HG03064 (cell line): ENCODE measurements around the gene ARHGEF4.

ENCODE experiments used
- ATAC-seq: cut with Tn5 transposase; IDR thresholded peaks from one replicate; pipeline ENCODE4 v1.9.1; 2021; ENCODE audit warnings: low read depth; ENCODE audit not compliant: unreplicated experiment

ARHGEF4 gene

DNA sequence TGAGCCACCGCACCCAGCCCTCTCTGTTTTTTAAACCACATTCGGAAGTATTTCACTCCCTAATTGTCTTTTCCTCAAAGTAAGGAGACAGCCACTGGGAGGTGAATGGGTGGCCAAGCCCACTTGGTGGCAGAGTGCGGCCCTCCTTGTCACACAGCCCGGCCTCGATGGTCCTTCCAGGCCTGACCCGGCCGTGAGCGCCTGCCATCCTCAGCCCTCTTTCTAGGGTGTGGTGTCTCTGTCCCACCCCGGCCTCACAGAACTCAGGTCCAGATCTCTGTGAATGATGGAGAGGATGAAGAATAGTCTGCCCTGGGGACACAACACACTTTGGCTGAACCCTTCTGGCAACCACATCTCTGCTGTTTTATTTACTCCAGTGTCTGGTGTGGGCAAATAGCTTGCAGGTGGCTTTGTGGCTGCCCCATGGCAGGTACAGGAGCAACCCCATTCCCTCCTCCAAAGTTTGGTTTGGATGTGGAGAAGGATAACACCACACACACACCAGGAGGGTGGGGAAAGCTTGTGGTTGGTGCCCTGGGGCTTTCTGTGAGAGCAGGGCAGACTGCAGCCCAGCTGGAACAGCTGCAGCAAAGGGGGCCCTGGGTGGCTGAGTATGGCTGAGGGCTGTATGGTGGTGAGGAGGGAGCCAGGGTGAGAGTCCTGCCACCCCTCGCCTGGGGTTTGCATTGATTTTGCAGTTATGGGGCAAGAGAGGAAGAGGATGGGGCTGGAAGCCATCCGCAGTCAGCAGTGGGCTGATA lies 167.9 kb downstream of the ARHGEF4 start:
- ATAC-seq: no peak

DNA sequence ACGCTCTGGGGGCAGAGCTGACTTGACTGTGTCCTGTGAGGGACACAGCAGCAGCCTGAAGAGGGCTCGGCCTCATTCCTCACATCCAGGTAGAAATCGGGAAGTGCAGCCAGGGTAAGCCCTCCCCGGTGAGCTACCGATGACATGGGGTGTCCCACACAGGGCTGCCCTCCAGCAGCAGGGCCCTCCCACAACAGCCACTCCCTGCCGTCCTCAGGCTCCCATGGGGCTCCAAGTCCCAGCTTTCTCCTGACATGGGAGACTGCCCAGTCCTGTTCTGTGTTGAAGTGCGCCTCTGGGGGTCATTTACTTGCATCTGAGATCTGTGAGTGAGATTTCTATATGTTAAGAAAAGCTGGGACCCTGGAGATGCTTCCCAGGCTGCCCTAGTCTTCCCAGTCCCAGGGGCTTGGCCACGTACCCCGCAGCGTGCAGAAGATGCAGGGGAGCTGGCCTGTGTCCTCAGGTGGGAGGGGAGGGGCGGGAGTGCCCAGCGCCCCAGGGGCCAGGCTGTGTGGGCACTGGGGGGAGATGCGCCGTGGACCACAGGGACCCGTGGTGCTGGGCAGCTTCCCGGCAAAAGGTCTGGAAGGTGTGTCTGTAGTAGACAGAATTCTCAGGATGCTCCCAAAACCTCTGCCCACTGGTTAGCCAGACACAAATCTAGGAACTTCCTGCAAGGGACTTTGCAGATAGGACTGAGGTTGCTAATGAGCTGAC lies 168.7 kb downstream of the ARHGEF4 start:
- ATAC-seq: no peak

DNA sequence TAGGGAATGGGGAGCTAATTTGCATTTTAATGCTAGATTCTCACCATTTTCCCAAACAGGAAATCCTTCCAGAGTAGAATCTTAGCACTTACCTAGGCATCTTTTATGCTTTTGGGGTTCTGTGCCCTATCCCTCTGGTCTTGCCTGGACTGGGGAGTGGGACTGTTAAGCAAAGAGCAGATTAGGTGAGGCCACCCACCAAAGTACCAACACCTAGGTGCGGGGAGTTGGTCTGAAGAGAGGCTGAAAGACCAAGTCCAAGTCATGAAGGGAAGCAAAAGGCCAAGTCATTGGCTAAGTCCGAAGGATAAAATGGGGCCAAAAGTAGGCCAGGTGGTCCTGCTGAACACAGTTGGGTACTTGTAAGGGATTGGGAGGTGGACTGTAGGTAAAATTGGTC lies 169.8 kb downstream of the ARHGEF4 start:
- no peak for ATAC-seq

DNA sequence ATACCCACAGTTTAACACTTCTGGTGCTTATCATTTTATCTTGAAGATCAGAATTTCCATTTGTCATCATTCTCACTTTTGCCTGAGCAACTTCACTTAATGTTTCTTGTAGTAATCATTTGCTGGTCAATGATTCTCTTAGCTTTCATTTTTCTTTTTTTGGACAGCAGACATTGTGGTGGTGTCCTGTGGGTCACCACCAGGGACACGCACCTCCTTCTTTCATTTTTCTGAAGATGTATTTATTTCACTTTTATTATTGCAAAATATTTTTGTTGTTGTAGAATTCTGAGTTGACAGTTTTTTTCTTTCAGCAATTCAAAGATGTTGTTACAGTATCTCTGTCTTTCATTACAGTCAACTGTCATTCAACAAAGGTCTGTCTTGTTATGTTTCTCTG lies 172.3 kb downstream of the ARHGEF4 start:
- no peak for ATAC-seq

DNA sequence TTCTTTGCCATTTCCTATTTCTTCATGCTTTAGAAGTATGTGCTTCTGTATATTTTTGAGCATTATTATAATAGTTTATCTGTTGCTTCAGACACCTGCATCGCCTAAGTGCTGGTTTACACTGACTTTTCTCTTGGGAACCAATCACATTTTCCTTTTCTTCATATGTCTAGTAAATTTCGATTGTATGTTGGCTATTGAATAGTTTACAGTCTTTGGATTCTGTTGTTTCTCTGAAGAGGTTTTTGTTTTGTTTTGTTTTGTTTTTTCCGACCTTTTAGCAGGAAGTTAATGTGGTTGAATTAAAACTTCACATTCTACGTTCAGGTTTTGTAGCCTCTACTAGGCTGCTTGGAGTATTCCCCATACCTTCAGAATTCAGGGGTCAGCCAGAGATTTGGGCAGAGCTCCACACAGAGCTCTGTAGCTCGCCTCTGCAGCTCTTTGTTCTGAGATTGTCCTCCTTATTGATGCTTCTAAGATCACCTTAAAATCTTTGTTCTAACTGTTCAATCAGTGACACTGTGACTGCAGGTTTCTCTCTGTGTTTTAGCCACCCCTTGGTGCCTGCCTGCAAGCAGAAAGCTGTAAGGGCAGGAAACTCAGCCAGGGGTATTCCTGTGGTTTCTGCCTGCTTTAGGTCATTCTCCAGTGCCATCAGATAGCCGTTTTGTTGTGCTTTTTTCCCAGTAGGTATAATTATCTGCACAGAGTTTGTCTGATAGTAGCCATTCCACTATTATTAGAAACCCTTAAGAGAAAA lies 173.2 kb downstream of the ARHGEF4 start:
- no peak for ATAC-seq

DNA sequence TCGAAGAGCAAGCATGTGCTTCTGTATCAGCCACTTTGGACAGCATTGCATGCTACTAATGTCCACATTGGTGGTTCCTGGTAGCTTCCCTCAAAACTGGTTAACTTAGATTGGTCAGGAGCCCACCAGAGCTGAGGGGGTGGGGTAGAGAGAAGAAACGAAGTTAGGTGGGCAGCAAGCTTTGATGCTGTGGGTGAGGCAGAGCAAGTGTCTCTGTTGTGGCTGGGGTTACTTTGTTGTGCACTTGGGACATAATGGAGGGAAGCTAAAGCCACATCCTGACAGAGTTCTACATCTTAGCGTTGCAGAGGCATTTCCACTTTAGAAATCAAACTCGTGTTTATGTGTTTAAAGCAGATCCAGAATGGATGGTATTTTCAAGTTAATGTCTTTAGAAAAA lies 173.9 kb downstream of the ARHGEF4 start:
- ATAC-seq: no peak

DNA sequence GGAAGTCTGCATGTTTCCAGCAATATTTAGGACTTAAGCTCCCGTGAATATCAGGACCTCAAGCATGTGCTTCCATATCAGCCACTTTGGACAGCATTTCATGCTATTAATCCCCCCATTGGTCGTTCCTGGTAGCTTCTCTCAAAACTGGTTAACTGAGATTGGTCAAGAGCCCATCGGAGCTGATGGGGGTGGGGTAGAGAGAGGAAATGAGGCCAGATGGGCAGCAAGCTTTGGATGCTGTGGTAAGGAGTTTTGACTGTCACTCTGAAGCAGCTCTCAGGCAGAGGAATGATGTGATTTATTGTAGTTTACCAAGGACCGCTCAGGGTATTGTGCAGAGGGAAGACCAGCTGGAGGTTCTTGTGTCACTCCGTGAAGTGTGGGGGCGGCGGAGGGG lies 174.8 kb downstream of the ARHGEF4 start:
- ATAC-seq: no peak

DNA sequence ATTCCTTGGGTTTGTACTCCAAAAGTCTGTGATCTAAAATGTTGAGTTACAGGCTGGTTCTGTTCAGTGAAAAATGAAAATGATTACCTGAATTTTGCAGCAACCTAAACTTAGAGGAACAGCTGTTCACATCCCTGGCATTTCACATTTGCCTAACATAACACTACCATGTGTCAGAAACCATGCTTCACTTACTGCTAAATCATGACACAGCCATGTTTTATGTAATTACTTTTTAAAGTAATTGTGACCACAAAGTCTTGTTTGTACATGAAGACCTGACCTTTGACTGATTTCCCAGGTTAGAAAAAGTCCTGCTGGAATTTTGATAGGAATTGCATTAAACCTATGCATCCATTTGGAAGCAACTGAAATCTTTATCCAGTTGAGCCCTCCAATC lies 177.4 kb downstream of the ARHGEF4 start:
- no peak for ATAC-seq

DNA sequence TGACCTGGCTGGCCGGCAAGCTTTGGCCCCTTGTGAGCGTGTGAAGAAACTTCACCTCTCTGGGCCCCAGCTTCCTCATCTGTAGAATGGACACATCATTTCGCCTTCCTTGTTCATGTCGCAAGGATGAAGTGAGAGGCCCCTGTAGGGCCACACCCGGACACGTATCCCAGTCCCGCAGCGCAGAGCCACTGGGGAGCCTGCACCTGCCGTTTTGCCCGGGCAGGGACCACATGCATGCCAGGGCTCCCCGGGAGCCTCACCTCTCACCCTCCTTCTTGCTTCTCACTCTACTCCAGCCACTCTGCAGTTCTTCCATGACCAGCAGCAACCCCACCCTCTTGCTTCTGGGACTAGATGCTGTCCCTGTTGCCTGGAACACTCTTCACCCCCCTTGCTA lies 179.1 kb downstream of the ARHGEF4 start:
- no peak for ATAC-seq

DNA sequence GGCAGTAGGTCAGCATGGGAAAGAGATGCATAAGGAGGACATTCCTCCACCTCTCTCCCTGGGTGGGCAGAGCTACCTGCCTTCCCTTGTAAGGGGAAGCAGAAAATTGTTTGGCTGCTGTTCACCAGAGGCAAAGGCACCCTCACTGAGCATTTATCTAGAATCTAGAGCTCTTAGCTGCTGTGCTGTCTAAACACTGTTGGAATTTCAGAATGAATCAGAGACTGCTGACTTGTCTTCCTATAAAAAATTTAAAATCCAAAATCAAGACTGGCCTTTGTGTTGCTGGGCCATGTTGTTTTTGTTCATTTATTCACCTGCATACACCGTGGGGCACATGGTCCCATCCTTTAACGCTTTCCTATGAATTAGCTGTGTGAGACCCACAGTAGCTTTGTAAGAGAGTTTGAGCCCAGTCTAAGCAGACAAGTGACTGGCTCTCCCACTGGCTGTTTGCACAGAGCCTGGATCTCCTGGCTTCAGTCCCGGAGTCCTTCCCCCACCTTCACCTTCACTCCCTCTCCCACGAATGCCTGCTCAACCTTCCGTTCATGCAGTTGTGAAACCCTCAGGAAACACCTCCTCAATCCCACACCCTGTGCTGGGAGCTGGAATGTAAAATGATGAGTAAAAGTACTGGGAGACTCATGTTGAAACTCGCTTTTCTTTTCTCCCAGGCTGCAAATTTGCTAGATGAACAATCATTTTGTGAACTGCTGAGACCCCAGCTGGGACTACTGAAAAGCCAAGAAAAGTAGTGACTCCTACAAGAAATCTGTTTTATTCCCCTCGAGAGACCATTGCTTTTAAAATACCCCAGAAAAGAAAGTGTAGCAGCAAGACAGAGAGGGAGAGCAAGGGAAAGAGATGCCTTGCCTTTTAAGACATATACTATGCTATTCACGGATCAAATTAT lies 180.4 kb downstream of the ARHGEF4 start:
- ATAC-seq: no peak

DNA sequence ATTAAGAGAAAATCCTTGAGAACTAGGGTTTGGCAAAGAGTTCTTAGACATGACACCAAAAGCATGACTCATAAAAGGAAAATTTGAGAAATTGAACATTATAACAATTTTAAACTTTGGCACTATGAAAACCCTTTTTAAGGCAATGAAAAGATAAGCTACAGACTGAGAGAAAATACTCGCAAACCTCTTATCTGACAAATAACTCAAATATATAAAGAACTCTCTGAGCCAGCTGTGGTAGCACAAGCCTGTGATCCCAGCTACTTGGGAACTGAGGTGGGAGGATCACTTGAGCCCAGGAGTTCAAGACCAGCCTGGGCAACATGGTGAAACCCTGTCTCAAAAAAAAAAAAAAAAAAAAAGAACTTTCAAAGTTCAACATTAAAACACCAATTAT lies 186.0 kb downstream of the ARHGEF4 start:
- no peak for ATAC-seq

DNA sequence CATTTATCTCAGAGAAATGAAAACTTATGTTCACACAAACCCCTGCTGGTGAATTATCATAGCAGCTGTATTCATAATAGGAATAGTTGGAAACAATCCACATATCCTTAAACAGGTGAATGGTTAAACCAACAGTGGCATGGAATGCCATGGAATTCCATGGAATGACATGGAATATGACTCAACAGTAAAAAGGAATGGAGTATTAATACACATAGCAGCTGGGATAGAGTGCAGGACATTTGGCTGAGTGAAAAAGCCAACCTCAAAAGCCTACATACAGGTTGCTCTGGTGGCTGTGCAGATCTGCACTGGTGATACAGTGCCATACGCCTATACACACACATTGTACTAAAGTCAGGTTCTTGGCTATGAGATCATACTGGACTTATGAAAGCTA lies 187.0 kb downstream of the ARHGEF4 start:
- no peak for ATAC-seq

DNA sequence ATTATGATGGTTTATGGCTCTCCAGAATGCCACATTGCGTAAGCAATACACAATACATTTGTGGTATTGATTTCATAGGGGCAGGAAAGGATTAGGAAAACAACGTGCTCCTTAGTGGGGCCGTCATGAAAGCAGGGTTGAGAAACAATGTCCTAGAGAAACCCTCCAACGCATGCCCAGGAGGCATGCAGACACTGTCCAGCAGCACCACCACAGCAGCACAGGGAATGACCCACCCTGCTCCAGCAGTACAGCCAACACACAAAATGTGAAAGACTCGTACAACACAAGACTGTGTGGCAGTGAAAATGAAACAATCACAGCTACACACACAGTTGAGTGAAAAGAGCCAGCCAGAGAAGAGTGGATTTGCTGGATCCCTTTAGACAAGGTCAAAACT lies 190.2 kb downstream of the ARHGEF4 start:
- ATAC-seq: no peak

DNA sequence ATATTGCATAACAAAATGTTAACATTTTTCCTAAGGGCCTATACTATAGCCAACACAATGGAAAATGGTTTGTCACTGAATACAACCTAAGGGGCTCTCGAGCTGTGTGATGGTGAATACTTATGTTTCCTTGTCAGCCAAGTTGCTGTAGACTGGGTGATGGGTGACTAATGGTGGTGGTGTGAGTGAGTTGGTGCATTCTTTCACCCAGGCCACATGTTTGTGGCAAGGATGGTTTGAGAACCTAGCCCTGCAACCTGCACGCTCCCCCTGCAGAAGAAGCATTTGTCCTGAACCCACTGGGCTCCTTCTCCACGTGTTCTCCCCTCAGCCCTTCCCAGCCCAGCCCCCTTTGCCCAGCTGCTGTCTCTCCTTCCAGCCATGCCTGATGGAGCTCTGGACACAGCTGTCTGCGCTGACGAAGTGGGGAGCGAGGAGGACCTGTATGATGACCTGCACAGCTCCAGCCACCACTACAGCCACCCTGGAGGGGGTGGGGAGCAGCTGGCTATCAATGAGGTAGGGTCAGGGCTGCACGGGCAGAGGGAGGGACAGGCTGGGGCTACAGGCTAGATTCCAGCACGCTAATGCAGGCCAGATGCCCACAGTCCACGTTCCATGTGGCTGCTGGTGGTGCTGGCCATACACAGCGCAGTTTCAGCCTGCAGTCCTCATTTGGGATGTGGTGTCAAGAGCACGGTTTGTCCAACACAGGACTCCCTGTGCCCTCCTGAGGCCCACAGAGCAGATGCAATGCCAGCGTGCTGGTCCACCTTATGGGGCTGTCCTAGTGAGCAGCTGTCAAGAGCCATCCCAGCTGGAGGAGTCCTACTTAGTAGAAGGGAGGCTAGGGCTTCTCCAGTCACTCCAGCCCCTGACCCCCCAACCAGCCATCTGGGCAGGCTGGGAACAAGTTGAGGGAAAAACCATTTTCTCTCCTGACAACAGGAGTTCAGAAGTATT lies 191.1 kb downstream of the ARHGEF4 start:
- ATAC-seq: no peak

DNA sequence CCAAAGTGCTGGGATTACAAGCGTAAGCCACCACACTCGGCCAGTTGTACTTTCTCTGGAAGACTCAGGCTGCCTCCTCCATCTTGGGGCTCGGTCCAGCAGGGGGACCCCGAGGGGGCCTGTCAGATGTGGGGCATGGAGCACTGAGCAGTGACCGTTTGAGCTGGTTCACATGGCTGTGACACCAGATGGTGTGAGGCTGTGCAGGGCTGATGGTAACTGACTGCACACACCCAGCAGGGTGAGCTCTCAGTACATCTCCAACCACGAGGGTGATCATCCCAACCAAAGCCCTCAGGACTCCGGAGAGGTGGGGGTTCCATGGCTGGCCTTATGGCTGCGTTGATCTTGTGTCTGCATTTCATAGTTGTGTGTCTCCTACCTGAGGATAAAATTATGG lies 193.1 kb downstream of the ARHGEF4 start:
- no peak for ATAC-seq

DNA sequence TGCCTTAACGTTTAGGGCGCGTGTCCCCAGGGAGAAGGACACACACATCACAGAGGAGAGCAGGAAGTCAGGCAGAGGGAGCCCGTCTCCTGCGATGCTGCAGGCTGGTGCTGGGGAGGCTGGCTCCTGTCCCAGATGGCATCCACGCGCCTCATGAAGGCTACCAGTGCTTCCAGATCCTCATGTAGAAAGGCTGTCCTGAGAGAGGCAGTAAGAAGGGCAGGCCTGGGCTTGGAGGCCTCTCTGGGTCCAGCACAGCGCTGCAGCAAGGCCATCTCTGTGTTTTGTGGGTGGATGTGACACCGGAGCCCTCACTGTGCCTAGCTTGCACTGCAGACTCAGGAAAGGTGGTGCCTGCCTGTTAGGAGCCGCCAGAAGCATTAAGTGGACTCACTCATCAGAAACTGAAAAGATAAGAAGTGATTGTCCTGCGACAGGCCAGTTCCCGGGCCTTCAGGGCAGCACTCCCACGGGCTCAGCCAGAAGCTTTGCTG lies 193.8 kb downstream of the ARHGEF4 start:
- ATAC-seq: no peak

DNA sequence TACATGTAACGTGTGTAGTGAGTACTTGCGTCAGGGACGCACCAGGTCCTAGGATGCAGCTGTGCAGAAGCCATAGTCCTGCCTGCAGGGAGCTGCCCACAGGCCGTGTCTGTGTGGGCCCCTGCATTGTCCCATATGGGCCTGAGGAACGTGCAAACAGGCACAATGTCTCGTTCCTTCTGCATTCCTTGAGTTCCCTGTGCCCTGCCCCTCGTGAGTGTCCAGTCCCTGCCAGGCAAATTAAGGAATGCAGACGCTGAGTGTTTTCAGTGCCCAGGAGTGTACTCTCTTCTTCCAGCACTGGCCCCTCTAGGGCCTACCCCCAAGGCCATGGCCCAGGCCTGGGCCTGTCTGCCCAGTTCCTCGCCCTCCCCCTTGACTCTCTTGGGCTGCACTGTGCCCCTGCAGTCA lies 194.7 kb downstream of the ARHGEF4 start:
- ATAC-seq: no peak

DNA sequence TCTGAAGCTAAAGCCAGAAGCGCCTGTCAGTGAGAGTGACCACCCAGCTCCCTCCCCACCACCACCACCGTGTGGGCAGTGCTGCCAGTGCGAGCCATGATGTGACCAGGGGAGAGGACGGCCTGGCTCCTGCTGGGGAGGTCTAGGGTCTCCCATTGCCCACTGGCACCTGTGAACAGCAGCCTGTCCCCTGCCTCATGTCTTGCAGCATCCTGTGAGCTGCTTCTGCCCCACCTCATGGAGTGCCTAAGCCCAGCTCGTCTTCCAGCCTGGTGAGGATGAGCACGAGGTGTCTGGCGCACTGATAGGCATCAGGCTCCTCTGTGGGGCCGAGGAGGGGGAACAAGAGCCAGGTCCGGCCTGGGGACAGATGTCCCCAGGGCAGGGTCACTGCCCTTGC lies 195.2 kb downstream of the ARHGEF4 start:
- no peak for ATAC-seq

DNA sequence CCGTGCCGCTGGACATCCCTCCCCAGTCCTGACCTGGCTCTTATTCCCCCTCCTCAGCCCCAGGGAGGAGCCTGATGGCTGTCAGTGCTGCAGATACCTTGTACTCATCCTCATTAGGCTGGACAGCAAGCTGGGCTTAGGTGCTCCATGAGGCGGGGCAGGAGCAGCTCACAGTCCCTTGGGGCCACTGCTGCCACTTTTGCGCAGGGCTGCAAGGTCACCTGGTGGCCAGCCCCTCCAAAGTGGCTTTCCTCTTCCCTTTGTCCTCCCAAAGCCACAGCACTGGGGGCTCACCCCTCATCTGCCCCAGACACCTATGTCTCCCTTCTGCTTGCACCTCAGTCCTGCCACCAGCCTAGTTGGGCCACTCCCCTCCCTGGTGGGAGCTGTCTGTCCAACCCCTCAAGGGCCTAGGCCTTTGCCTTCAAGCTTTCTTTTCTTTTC lies 195.7 kb downstream of the ARHGEF4 start:
- no peak for ATAC-seq
